Subcutaneous abdominal adipose tissue (tissue), 5 donors: Measurements from ENCODE around the gene PDHX.
A peak's percentile ranks its signal among the peaks of the same experiment; 100 is the strongest.

ENCODE experiments used
- H3K27ac ChIP-seq: one replicate; pipeline ENCODE4 v1.7.0; 2013; ENCODE audit warnings: low read depth, mild to moderate bottlenecking, inconsistent platforms, low read length, moderate library complexity
- H3K27me3 ChIP-seq, 5 donors: one replicate each; pipeline ENCODE4 v1.7.0; 2013; ENCODE audit warnings: low read length in 5 of 5, inconsistent platforms in 1 of 5; ENCODE audit not compliant: control insufficient read depth in 5 of 5, insufficient read depth in 4 of 5
- H3K36me3 ChIP-seq, 5 donors: one replicate each; pipeline ENCODE4 v1.7.0; 2013; ENCODE audit warnings: low read length in 5 of 5; ENCODE audit not compliant: control insufficient read depth in 5 of 5, insufficient read depth in 5 of 5
- H3K4me1 ChIP-seq, 5 donors: one replicate each; pipeline ENCODE4 v1.7.0; 2013; ENCODE audit warnings: low read length in 5 of 5, mild to moderate bottlenecking in 3 of 5, moderate library complexity in 1 of 5; ENCODE audit not compliant: control insufficient read depth in 5 of 5, insufficient read depth in 5 of 5
- H3K4me3 ChIP-seq, 5 donors: one replicate each; pipeline ENCODE4 v1.7.0; 2013; ENCODE audit warnings: low read length in 5 of 5, low read depth in 1 of 5
- H3K9ac ChIP-seq, 5 donors: one replicate each; pipeline ENCODE4 v1.7.0; 2013; ENCODE audit warnings: low read length in 5 of 5, mild to moderate bottlenecking in 4 of 5, moderate library complexity in 3 of 5
- H3K9me3 ChIP-seq, 5 donors: one replicate each; pipeline ENCODE4 v1.7.0; 2013; ENCODE audit warnings: low read length in 5 of 5; ENCODE audit not compliant: control insufficient read depth in 5 of 5
- donor health status: healthy.
- donor health status: healthy.
- donor health status: healthy.
- donor health status: healthy.
- donor health status: healthy.

The PDHX gene

DNA sequence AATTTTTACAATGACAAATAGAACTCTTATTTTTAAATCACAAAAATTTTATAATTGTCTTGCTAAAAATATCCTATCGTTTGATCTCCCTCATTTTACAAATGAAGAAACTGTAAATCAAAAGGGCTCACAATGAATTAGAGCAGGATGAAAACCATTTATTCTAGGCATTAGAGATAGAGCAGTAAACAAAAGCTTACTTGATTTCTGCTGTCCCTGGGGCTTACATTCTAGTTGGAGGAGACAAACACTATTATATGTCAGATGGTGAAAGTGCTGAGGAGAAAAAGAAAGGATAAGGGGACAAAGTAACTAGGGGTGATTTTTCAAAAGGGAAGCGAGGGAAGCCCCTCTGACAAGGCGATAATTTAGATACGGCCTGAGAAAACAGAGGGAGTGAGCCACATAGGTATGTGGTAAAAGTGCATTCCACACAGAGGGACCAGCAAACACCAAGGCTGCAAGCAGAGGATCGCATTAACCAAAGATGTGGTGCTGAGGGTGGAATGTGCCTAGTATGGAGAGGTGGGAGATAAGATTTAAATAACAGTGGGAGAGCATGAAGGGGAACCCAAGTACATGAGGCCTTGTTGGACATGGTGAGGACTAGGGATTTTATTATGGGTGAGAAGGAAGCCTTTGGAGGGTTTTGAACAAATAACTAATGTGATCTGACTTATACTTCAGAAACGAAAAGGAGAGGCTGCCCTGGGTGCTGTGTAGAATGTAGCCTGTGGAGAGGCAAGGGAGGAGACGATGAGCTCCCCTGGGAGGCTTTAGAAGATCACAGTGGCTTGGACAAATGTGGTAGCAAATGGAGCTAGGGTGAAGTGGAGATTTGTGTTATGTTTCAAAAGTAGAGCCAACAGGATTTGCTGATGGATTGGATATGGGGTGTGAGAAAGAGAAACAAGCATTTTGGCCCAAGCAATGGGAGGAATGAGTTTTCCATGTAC lies 62.1 kb downstream of the PDHX start:
- Histone ChIP-seq H3K36me3 (peaks cover 2 to 24% (median 15%) of the 10 kb centered on the region in 5 donors), H3K4me3 (no peak overlapping the region), H3K27ac (no peak overlapping the region), H3K27me3 (no peaks in the 10 kb centered on the region), H3K4me1 (peaks cover 0 to 17% (median 7%) of the 10 kb centered on the region in 5 donors), H3K9ac (no peak overlapping the region), H3K9me3 (no peaks in the 10 kb centered on the region)

DNA sequence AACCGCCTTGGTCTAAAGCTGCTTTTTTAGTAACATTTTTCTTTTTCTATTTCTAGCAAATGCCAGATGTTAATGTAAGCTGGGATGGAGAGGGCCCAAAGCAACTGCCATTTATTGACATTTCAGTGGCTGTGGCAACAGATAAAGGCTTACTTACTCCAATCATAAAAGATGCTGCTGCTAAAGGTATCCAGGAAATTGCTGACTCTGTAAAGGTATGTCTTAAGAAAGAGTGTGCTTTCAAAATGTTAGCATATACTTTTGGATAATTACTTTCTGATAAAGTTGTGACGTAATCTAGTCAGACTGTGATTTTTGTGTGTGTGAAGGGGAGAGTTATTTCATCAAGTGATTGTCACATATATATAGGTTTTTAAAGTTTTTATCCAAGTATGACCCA lies 68.1 kb downstream of the PDHX start:
- Histone ChIP-seq H3K27me3 (no peaks in the 10 kb centered on the region), H3K4me1 (no peaks in the 10 kb centered on the region), H3K27ac (no peak overlapping the region), H3K36me3 (peaks cover 19 to 37% (median 27%) of the 10 kb centered on the region in 5 donors), H3K4me3 (no peak overlapping the region), H3K9ac (no peak overlapping the region), H3K9me3 (no peaks in the 10 kb centered on the region)

DNA sequence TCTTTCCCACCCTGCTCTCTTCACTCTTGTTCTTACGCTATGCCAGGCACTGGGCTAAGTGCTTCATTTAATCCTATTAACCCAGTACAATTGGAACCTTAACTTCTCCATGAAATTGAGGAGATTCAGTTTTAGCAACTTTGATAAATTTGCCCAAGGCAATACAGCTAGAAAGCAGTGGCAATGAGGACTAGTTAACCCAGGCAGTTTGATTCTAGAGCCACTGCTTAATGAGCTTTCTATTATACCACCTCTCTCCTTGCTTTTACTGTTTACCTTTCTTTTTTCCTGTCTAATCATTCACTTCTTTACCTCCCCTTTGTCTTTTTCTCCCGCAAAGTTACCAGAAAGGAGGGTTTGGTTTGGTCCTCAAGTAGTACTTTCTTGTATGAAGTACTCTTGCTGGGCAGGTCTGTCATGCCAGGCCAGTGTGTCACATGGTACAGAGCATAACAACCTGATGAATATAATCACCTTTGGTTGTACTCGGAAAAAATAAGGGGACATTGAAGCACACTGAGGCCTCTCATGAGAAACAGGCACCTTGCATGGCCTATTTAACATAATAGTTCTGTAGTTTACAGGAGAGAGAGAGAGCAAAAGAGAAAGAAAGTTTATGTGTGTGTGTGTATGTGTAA lies 70.6 kb downstream of the PDHX start:
- Histone ChIP-seq H3K36me3 (peaks cover 20 to 38% (median 27%) of the 10 kb centered on the region in 5 donors), H3K9ac (no peak overlapping the region), H3K9me3 (no peaks in the 10 kb centered on the region), H3K4me1 (no peaks in the 10 kb centered on the region), H3K27me3 (no peaks in the 10 kb centered on the region), H3K4me3 (no peak overlapping the region), H3K27ac (no peak overlapping the region)

DNA sequence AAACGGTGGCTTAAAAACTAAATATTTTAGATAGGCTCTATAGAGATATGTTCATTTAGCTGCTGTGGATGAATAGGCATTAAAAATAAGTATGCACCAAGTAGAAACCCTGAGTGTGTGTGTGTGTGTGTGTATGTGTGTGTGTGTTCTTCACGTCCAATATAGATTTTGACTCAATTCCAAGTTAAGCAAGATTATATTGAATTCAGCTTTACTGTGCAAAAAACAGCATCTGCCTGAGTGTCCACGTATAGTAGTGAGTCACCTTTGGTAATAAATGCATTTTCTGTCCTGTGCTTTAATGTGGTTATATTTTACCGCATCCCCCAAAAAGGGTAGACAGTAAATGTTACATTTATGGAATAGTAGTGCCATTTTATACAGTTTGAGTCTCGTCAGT lies 71.2 kb downstream of the PDHX start:
- H3K36me3 ChIP-seq, result peaks cover 20 to 38% (median 27%) of the 10 kb centered on the region in 5 donors
- H3K4me1 ChIP-seq, result no peaks in the 10 kb centered on the region
- H3K9ac ChIP-seq, result no peak overlapping the region
- no peaks in the 10 kb centered on the region for H3K27me3 ChIP-seq
- no peak overlapping the region for H3K27ac ChIP-seq
- no peaks in the 10 kb centered on the region for H3K9me3 ChIP-seq
- no peak overlapping the region for H3K4me3 ChIP-seq

DNA sequence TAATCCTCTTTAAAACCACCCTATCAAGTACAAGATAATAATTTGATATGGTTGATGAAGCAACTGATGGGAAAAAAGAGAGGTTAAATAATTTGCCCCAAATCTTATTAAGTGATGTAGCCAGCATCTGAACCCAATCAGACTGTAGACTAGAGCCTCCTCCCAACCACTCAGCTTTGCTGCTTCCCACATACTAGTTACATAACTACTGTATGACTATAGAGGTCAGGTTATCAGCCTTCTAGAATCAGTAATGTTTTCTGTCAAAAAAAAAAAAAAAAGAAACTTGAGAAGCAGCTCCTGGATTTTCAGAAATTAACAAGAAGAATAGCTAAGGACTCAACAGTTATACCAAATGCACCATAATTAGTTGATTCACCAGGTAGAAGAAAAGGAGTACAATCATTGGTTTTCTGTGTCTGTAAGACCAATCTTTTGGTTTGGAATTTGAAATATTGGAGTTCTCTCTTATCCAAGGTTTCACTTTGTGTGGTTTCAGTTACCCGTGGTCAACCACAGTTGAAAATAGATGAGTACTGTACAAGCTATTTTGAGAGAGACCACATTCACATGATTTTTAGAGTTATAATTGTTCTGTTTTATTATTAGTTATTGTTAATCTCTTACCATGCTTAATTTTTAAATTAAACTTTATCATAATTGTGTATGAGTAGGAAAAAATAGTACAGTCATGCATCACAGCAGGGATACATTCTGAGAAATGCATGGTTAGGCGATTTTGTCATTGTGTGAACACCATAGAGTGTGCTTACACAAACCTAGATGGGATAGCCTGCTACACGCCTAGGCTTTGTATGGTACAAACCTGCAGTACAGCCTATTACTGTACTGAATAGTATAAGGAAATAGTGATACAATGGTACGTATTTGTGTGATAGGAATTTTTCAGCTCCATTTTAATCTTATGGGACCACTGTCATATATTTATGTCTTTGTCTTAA lies 72.2 kb downstream of the PDHX start:
- Histone ChIP-seq H3K36me3 (peaks cover 20 to 42% (median 27%) of the 10 kb centered on the region in 5 donors), H3K4me1 (no peaks in the 10 kb centered on the region), H3K9me3 (no peaks in the 10 kb centered on the region), H3K27me3 (no peaks in the 10 kb centered on the region), H3K27ac (no peak overlapping the region), H3K9ac (no peak overlapping the region), H3K4me3 (no peak overlapping the region)

DNA sequence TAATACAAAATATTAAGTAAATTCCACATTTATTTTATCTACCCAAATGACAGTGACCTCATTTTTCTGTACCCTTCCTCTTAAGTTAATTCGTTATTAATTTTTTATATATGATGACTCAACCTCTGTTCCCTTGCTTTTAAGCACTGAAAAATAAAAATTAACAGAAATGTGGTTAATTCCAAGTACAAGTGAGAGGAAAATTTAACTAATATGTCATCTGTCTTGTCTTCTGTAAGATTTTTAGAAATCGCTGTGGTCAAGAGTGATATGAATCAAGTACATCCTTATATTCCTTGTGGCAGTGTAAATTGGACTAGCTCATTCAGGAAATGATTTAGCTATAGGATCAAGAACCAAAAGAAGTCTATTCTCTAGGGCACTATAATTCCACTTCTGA lies 74.5 kb downstream of the PDHX start:
- Histone ChIP-seq H3K36me3 (peaks cover 16 to 36% (median 22%) of the 10 kb centered on the region in 5 donors), H3K4me3 (no peak overlapping the region), H3K27ac (no peak overlapping the region), H3K4me1 (no peaks in the 10 kb centered on the region), H3K9ac (no peak overlapping the region), H3K9me3 (no peaks in the 10 kb centered on the region), H3K27me3 (no peaks in the 10 kb centered on the region)

DNA sequence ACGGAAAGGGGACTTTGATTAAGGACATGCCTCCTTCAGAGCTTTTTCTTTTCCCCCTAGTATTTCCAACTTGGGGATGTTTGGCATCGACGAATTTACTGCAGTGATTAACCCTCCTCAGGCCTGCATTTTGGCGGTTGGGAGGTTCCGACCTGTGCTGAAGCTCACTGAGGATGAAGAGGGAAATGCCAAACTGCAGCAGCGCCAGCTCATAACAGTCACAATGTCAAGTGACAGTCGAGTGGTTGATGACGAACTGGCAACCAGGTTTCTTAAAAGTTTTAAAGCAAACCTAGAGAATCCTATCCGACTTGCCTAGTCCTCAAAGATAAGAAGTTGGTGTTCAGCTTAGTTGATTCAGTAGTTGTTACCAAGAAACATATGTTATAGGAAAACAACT lies 78.4 kb downstream of the PDHX start:
- Histone ChIP-seq H3K9me3 (no peaks in the 10 kb centered on the region), H3K36me3 (peaks cover 5 to 17% (median 11%) of the 10 kb centered on the region in 5 donors), H3K9ac (no peak overlapping the region), H3K27me3 (no peaks in the 10 kb centered on the region), H3K27ac (no peak overlapping the region), H3K4me3 (no peak overlapping the region), H3K4me1 (peaks cover 0 to 3% (median 0%) of the 10 kb centered on the region in 5 donors)

DNA sequence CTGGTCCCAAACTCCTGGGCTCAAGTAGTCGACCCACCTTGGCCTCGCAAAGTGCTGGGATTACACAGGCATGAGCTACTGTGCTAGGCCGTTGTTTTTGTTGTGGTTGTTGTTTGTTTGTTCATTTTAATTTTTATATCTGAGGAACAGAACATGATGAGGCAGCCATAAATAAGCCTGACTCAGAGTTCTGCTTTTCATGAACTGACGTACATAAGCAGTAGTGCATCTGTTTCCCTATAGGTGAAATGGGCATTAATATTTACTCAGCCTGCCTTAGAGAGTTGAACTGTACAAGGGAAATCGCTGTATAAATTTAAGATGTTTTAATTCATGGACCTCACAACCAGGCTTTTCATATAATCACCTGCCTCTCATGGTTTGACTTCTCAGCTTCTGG lies 80.5 kb downstream of the PDHX start:
- Histone ChIP-seq H3K9ac (no peak overlapping the region), H3K9me3 (no peaks in the 10 kb centered on the region), H3K27ac (peak overlapping the region; percentile 11), H3K4me1 (peaks cover 0 to 3% (median 0%) of the 10 kb centered on the region in 5 donors), H3K36me3 (peaks cover 5 to 17% (median 11%) of the 10 kb centered on the region in 5 donors), H3K27me3 (no peaks in the 10 kb centered on the region), H3K4me3 (no peak overlapping the region)

DNA sequence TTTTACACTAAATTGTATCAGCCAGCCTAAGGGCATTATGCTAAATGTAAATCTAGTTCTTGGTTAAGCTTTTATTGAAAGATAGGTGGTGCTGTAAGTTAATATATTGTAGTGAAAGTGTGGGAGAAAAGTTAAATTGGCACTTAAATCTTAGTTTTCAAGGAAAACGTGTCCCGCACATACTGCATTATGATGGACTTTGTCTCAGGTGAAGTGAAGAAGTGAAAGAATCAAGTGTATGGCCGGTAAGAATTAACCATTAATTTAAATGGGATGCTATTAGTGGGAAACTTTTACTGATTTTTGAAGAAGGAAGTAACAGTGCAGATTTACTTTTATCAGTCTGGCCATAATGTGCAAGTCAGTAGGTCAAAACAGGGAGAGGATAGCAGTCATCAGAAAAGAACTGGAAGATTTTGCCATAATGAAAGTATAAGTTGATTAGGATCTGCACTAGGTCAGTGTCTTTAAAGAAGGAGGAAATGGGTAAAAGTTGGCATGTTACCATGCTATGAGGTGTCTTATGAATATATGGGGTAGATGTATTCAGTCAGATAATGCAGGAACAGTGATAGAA lies 81.6 kb downstream of the PDHX start:
- no peaks in the 10 kb centered on the region for H3K9me3 ChIP-seq
- peaks cover 5 to 11% (median 9%) of the 10 kb centered on the region in 5 donors for H3K36me3 ChIP-seq
- no peak overlapping the region for H3K9ac ChIP-seq
- peaks cover 0 to 3% (median 0%) of the 10 kb centered on the region in 5 donors for H3K4me1 ChIP-seq
- H3K4me3 ChIP-seq, result no peak overlapping the region
- H3K27ac ChIP-seq, result no peak overlapping the region
- H3K27me3 ChIP-seq, result no peaks in the 10 kb centered on the region
